ENCODE data around the gene DAPK2.

Gene DAPK2

GRCh38 chr15:64030123-64030522, 16.2 kb downstream of the DAPK2 start:
- DNase-seq (ENCODE audit: low spot score) = no peak
- TF ChIP-seq CTCF (IDR thresholded peaks at IDR 0.05; ENCODE audit: extremely low read depth, missing control alignments) = no peak

GRCh38 chr15:64029633-64030032, 16.7 kb downstream of the DAPK2 start:
- no peak for DNase-seq (ENCODE audit: low spot score)
- TF ChIP-seq CTCF (IDR thresholded peaks at IDR 0.05; ENCODE audit: extremely low read depth, missing control alignments) = no peak

GRCh38 chr15:64029110-64029509, 17.2 kb downstream of the DAPK2 start:
- DNase-seq (ENCODE audit: low spot score) = no peak
- TF ChIP-seq CTCF (IDR thresholded peaks at IDR 0.05; ENCODE audit: extremely low read depth, missing control alignments) = no peak

- no peak for TF ChIP-seq CTCF (IDR thresholded peaks at IDR 0.05; ENCODE audit: extremely low read depth, missing control alignments)
- no peak for DNase-seq (ENCODE audit: low spot score)
Measured at GRCh38 chr15:64026591-64026990, 19.7 kb downstream of the DAPK2 start.

GRCh38 chr15:64024172-64025050, 21.9 kb downstream of the DAPK2 start:
- no peak for TF ChIP-seq CTCF (IDR thresholded peaks at IDR 0.05; ENCODE audit: extremely low read depth, missing control alignments)
- DNase-seq (ENCODE audit: low spot score) = no peak

- no peak for TF ChIP-seq CTCF (IDR thresholded peaks at IDR 0.05; ENCODE audit: extremely low read depth, missing control alignments)
- no peak for DNase-seq (ENCODE audit: low spot score)
Measured at GRCh38 chr15:64023220-64023619, 23.1 kb downstream of the DAPK2 start.

- DNase-seq (ENCODE audit: low spot score) = no peak
- TF ChIP-seq CTCF (IDR thresholded peaks at IDR 0.05; ENCODE audit: extremely low read depth, missing control alignments) = no peak
Measured at GRCh38 chr15:64022571-64022970, 23.7 kb downstream of the DAPK2 start.
